ENCODE data around the gene COL8A1. TPM values are rescaled to one million over a fixed set of nuclear protein-coding genes. Genes with fewer than 3 reads are reported as not detected.

Gene COL8A1
- total RNA-seq, 4 donors from 2014 or later, result 31.5 to 139 (median 71.4) TPM

GRCh38 chr3:99829844-99830243, 191.4 kb downstream of the COL8A1 start:
- Histone ChIP-seq H3K9me3 (no peaks in the 10 kb centered on the region), H3K4me1 (peaks cover 0 to 26% (median 20%) of the 10 kb centered on the region in 4 donors), H3K27ac (replicated peaks in 1 of 4) (no peak overlapping the region), H3K4me3 (no peak overlapping the region), H3K36me3 (peaks cover 0 to 7% (median 0%) of the 10 kb centered on the region in 4 donors), H3K27me3 (no peaks in the 10 kb centered on the region)
- TF ChIP-seq, protein P1, sequence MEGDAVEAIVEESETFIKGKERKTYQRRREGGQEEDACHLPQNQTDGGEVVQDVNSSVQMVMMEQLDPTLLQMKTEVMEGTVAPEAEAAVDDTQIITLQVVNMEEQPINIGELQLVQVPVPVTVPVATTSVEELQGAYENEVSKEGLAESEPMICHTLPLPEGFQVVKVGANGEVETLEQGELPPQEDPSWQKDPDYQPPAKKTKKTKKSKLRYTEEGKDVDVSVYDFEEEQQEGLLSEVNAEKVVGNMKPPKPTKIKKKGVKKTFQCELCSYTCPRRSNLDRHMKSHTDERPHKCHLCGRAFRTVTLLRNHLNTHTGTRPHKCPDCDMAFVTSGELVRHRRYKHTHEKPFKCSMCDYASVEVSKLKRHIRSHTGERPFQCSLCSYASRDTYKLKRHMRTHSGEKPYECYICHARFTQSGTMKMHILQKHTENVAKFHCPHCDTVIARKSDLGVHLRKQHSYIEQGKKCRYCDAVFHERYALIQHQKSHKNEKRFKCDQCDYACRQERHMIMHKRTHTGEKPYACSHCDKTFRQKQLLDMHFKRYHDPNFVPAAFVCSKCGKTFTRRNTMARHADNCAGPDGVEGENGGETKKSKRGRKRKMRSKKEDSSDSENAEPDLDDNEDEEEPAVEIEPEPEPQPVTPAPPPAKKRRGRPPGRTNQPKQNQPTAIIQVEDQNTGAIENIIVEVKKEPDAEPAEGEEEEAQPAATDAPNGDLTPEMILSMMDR (IDR thresholded peaks at IDR 0.05), result no peak
- no peak for TF ChIP-seq EP300 (IDR thresholded peaks at IDR 0.05)
- 96% methylated on average over 3 of the region's 3 CpGs for WGBS
- intact Hi-C loops (cut with DNase I), result loop anchor here (5.0 to 10.0 kb wide), 3 partner anchors 505 to 762 kb away; partner anchors contain the start of genes NIT2 and TMEM45A
- DNase-seq (ENCODE audit: extremely low spot score), result no peak

DNA sequence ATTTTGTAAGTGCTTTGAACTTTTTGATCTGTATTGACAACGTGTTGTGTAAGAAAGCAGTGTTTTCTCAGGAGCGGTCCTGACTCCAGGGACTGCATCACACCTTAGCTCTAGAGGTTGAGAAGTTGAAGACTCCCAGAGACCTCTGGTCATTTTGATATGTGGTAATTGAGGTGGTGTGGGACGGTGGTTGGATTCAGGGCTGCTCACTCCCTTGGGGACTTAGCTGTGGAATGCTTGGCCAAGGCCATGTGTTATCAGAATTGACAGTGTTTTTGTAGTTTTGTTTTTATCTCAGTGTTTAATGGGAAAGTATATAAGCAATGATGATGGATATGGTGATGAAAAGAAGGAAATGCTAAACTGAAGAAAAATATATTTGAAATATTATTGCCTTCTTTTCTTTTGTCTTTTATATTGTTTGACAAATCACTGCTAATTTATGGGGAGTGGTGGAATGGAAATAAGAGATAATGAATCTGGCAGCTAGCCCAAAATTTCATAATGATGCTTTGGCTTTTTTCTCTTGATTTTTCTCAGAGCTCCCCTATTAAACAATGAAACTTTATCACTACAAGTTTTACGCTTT, 195.3 kb downstream of the COL8A1 start:
- Histone ChIP-seq H3K9me3 (no peaks in the 10 kb centered on the region), H3K27ac (replicated peaks in 1 of 4) (peak overlapping the region in 1 of 4 donors; percentile 14), H3K4me3 (no peak overlapping the region), H3K4me1 (peaks cover 0 to 26% (median 20%) of the 10 kb centered on the region in 4 donors), H3K36me3 (peaks cover 0 to 7% (median 0%) of the 10 kb centered on the region in 4 donors), H3K27me3 (no peaks in the 10 kb centered on the region)
- intact Hi-C loops (cut with DNase I), result loop anchor here (10.0 kb wide), 1 partner anchor 661 kb away; the partner anchor contains the start of gene TMEM45A
- TF ChIP-seq POLR2AphosphoS5 (IDR thresholded peaks at IDR 0.05) (no peak), EP300 (IDR thresholded peaks at IDR 0.05) (no peak), POLR2A (IDR thresholded peaks at IDR 0.05; ENCODE audit: low read depth) (no peak)
- TF ChIP-seq, protein P1 (IDR thresholded peaks at IDR 0.05), result no peak
- DNase-seq (ENCODE audit: extremely low spot score), result no peak
- WGBS, result 67% methylated on average over 4 of the region's 4 CpGs

DNA sequence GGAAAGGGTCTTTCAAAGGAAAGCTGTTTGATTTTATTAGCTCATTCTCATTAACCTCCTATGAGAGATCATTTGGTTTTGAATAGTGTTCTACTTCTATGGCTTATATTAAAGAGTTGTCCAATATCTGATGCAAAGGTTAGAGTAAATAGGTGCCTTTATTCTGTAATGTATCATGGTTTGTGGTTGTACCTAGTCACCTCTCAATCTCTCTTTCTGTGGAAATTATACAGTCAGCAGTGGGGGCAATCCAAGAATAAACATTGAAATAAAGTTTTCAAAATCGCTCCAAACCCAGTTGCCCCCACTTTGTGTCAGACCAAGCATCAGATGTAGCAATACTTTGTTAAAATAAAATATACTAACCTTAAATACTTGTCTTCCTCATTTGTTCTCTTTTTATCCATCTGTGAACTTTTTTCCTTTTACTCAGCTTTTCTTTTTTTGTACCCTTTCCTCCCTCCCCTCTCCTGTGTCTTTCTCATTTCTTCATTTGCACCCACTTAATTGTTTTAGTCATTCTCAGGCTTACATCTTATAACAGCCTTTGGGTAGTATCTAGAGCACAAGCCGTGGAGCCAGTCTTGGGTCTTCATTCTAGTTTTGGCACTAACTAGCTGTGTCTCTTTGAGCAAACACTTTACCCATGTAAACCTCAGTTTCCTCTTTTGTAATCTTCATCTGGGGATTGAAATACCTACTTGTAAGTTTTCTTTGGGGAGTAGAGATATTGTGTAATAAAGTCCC, 196.0 kb downstream of the COL8A1 start:
- 92% methylated on average over 2 of the region's 2 CpGs for WGBS
- H3K36me3 ChIP-seq, result peaks cover 0 to 7% (median 0%) of the 10 kb centered on the region in 4 donors
- no peaks in the 10 kb centered on the region for H3K9me3 ChIP-seq
- H3K27me3 ChIP-seq, result no peaks in the 10 kb centered on the region
- peak overlapping the region in 1 of 4 donors; percentile 14 for H3K27ac ChIP-seq (replicated peaks in 1 of 4)
- intact Hi-C loops (cut with DNase I), result loop anchor here (10.0 kb wide), 1 partner anchor 660 kb away; the partner anchor contains the start of gene TMEM45A
- TF ChIP-seq POLR2AphosphoS5 (IDR thresholded peaks at IDR 0.05) (no peak), EP300 (IDR thresholded peaks at IDR 0.05) (no peak), POLR2A (IDR thresholded peaks at IDR 0.05; ENCODE audit: low read depth) (no peak)
- TF ChIP-seq, protein P1 (IDR thresholded peaks at IDR 0.05), result no peak
- H3K4me3 ChIP-seq, result no peak overlapping the region
- peaks cover 0 to 26% (median 20%) of the 10 kb centered on the region in 4 donors for H3K4me1 ChIP-seq
- no peak for DNase-seq (ENCODE audit: extremely low spot score)

- Histone ChIP-seq H3K4me1 (peaks cover 0 to 26% (median 20%) of the 10 kb centered on the region in 4 donors), H3K27me3 (no peaks in the 10 kb centered on the region), H3K4me3 (no peak overlapping the region), H3K27ac (replicated peaks in 1 of 4) (no peak overlapping the region), H3K9me3 (no peaks in the 10 kb centered on the region), H3K36me3 (no peaks in the 10 kb centered on the region)
- TF ChIP-seq, protein P1 (IDR thresholded peaks at IDR 0.05), result no peak
- TF ChIP-seq EP300 (IDR thresholded peaks at IDR 0.05), result no peak
- no peak for TF ChIP-seq POLR2AphosphoS5 (IDR thresholded peaks at IDR 0.05)
- TF ChIP-seq POLR2A (IDR thresholded peaks at IDR 0.05; ENCODE audit: low read depth), result no peak
- intact Hi-C loops (cut with DNase I), result loop anchor here (10.0 kb wide), 1 partner anchor 658 kb away; the partner anchor contains the start of gene TMEM45A
- 79% methylated on average over 3 of the region's 3 CpGs for WGBS
- no peak for DNase-seq (ENCODE audit: extremely low spot score)
Measured at GRCh38 chr3:99836681-99837080, 198.3 kb downstream of the COL8A1 start.

Data from esophagus muscularis mucosa (tissue), 4 donors.